Osteoblast (primary cell): ENCODE measurements around the gene KAZN. TPM values are rescaled to one million over a fixed set of nuclear protein-coding genes. Genes with fewer than 3 reads are reported as not detected.

Experiments
- DNase-seq: peaks from one replicate; pipeline ENCODE4 v3.0.0; 2011; ENCODE audit warnings: low spot score, mixed read lengths; ENCODE audit not compliant: insufficient read length; ENCODE audit errors: missing footprints
- H2AFZ ChIP-seq: 2 replicates; pipeline ENCODE4 v1.6.0; 2011; ENCODE audit warnings: mild to moderate bottlenecking, low read length
- H3K27ac ChIP-seq: 2 replicates; pipeline ENCODE4 v1.5.1; 2011; ENCODE audit warnings: mild to moderate bottlenecking, low read depth, low read length, moderate library complexity
- H3K27me3 ChIP-seq: 2 replicates; pipeline ENCODE4 v1.6.0; 2012; ENCODE audit warnings: mild to moderate bottlenecking, control low read depth, inconsistent platforms, low read length, moderate library complexity; ENCODE audit not compliant: insufficient read depth
- H3K36me3 ChIP-seq: 2 replicates; pipeline ENCODE4 v1.5.1; 2011; ENCODE audit warnings: mild to moderate bottlenecking, low read length, control low read depth, moderate library complexity; ENCODE audit not compliant: insufficient read depth
- H3K4me1 ChIP-seq: 2 replicates; pipeline ENCODE4 v1.5.1; 2011; ENCODE audit warnings: mild to moderate bottlenecking, low read length, control low read depth, moderate library complexity; ENCODE audit not compliant: insufficient read depth
- H3K4me2 ChIP-seq: 2 replicates; pipeline ENCODE4 v1.6.0; 2011; ENCODE audit warnings: mild to moderate bottlenecking, low read length; ENCODE audit not compliant: insufficient read depth
- H3K4me3 ChIP-seq: fragments of 200-600 bp; sonication (generic); 3 replicates; pipeline ENCODE4 v1.5.1; 2012; ENCODE audit warnings: mild to moderate bottlenecking, low read length, inconsistent platforms; ENCODE audit not compliant: insufficient read depth
- H3K79me2 ChIP-seq: 2 replicates; pipeline ENCODE4 v1.6.0; 2012; ENCODE audit warnings: mild to moderate bottlenecking, low read length, control low read depth, inconsistent platforms; ENCODE audit not compliant: insufficient read depth
- H3K9me3 ChIP-seq: 2 replicates; pipeline ENCODE4 v1.5.1; 2011; ENCODE audit warnings: low read depth, low read length, control low read depth
- H4K20me1 ChIP-seq: 2 replicates; pipeline ENCODE4 v1.6.0; 2012; ENCODE audit warnings: mild to moderate bottlenecking, low read length, control low read depth; ENCODE audit not compliant: insufficient read depth
- CTCF ChIP-seq: IDR thresholded peaks from 2 replicates; pipeline ENCODE4 v1.5.1; 2011; ENCODE audit warnings: mild to moderate bottlenecking, low read depth, low read length, moderate library complexity; ENCODE audit errors: extremely low read depth
- total RNA-seq: library from RNA; depleted of rRNA; stranded (reverse); fragments of >200 nt; gene quantifications from 2 replicates; pipeline ENCODE4 v1.2.3, GENCODE V29; 2012

Gene KAZN
- total RNA-seq, 1 donor: 9.0 TPM

- no peak overlapping the region for H3K4me2 ChIP-seq
- H3K27ac ChIP-seq: no peak overlapping the region
- H3K79me2 ChIP-seq: no peaks in the 10 kb centered on the region
- no peak overlapping the region for H3K4me3 ChIP-seq
- H3K27me3 ChIP-seq: peaks cover 3% of the 10 kb centered on the region
- TF ChIP-seq CTCF: no peak
- H3K36me3 ChIP-seq: no peaks in the 10 kb centered on the region
- H3K4me1 ChIP-seq: no peaks in the 10 kb centered on the region
- DNase-seq: no peak
- H2AFZ ChIP-seq: no peak overlapping the region
- H4K20me1 ChIP-seq: no peaks in the 10 kb centered on the region
- H3K9me3 ChIP-seq: no peaks in the 10 kb centered on the region
Observed at GRCh38 chr1:14623090-14623489, 24.6 kb downstream of the KAZN start.

- Histone ChIP-seq H3K4me3 (no peak overlapping the region), H4K20me1 (no peaks in the 10 kb centered on the region), H3K27me3 (peaks cover 3% of the 10 kb centered on the region), H3K4me1 (no peaks in the 10 kb centered on the region), H2AFZ (no peak overlapping the region), H3K79me2 (no peaks in the 10 kb centered on the region), H3K9me3 (no peaks in the 10 kb centered on the region), H3K27ac (no peak overlapping the region), H3K4me2 (no peak overlapping the region), H3K36me3 (no peaks in the 10 kb centered on the region)
- no peak for DNase-seq
- TF ChIP-seq CTCF: no peak
Observed at GRCh38 chr1:14624941-14625340, 26.5 kb downstream of the KAZN start.

GRCh38 chr1:14625572-14625971 lies 27.1 kb downstream of the KAZN start:
- Histone ChIP-seq H3K27ac (no peak overlapping the region), H3K4me3 (no peak overlapping the region), H3K36me3 (no peaks in the 10 kb centered on the region), H3K9me3 (no peaks in the 10 kb centered on the region), H3K27me3 (peaks cover 3% of the 10 kb centered on the region), H3K79me2 (no peaks in the 10 kb centered on the region), H4K20me1 (no peaks in the 10 kb centered on the region), H3K4me1 (no peaks in the 10 kb centered on the region), H3K4me2 (no peak overlapping the region), H2AFZ (no peak overlapping the region)
- no peak for TF ChIP-seq CTCF
- DNase-seq: no peak

- Histone ChIP-seq H3K9me3 (no peaks in the 10 kb centered on the region), H3K4me3 (no peak overlapping the region), H3K79me2 (no peaks in the 10 kb centered on the region), H3K4me2 (no peak overlapping the region), H3K27me3 (peaks cover 3% of the 10 kb centered on the region), H3K27ac (no peak overlapping the region), H2AFZ (no peak overlapping the region), H4K20me1 (no peaks in the 10 kb centered on the region), H3K36me3 (no peaks in the 10 kb centered on the region), H3K4me1 (no peaks in the 10 kb centered on the region)
- TF ChIP-seq CTCF: no peak
- no peak for DNase-seq
Observed at GRCh38 chr1:14625996-14626395, 27.5 kb downstream of the KAZN start.
